AG08396 (cell line): Measurements from ENCODE around the gene KLHL26.
A peak's percentile ranks its signal among the peaks of the same experiment; 100 is the strongest.

Experiments
- DNase-seq: peaks from one replicate; pipeline ENCODE4 v3.0.0; 2012; ENCODE audit warnings: low spot score, mixed read lengths

Gene KLHL26

DNA sequence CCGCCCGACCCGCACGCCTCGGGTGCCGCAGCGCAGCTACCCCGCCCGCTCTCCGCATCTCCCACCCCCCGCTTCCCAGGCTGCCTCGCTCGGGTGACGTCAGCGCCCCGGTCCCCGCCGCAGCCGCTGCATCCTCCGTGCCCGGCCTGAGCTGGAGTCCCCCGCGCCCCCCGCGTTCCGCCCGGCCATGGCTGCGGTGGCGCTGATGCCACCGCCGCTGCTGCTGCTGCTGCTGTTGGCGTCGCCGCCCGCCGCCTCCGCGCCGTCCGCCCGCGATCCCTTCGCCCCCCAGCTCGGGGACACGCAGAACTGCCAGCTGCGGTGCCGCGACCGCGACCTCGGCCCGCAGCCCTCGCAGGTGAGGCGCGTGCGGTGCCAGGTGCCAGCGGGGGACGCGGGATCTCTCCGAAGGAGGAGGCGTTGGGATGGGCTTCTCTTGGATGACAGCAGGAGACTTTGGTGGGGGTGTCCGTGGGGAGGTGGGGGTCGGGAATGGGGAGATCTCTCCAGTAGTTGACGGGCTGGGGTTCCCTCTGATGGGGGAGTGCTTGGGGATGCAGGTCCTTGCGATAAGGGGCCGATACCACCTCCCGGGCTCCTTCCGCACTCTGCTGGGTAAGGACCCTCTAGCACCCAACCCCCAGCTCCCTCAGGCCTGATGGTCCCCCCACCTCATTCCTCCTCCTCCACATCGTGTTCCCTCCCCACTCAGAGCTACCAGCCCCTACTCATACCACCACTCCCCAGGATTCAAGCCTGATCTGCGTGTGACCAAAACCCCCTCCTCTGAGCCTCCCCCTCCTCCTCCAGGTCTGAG, 23.8 kb upstream of the KLHL26 start, which contains the start of gene TMEM59L:
Gene TMEM59L (plus strand): TSS at position 99 of the 817 bp plus-strand sequence. CDS start 89 bp downstream, at position 188.
- DNase-seq, result peak; percentile 67

DNA sequence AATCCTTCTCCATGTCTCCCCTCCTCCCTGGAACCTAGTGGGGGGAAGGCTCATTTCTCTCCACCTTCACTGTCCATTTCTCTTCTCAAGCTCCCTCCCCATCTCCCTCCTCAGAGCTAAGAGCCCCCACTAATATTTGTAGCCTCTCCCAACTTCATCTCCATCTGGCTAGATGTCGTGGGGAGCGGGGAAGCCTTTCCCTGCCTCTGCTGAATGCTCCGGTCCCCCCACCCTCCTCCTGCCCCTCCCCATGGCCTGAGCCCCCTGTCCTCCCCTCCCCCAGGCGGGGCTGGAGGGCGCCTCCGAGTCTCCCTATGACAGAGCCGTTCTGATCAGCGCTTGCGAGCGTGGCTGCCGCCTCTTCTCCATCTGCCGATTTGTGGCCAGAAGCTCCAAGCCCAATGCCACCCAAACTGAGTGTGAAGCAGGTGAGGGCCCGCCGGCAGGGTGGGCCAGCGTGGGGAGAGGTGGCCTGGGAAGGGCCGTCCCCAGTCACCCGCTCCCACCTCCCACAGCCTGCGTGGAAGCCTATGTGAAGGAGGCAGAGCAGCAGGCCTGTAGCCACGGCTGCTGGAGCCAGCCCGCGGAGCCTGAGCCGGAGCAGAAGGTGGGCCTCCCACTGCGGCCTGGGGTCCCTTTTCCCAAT, 23.1 kb upstream of the KLHL26 start:
- no peak for DNase-seq

GRCh38 chr19:18616023-18616422, 20.8 kb upstream of the KLHL26 start:
- DNase-seq, result no peak

DNA sequence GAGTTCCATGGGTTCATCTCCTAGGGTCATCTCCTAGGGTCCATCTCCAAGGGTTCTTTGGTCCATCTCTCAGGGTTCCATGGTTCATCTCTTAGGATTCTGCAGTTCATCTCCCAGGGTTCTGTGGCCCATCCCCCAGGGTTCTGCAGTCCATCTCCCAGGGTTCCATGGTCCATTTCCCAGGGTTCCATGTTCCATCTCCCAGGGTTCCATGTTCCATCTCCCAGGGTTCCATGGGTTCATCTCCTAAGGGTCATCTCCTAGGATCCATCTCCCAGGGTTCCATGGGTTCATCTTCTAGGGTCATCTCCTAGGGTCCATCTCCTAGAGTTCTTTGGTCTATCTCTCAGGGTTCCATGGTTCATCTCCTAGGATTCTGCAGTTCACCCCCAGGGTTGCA, 19.3 kb upstream of the KLHL26 start:
- DNase-seq, result no peak

DNA sequence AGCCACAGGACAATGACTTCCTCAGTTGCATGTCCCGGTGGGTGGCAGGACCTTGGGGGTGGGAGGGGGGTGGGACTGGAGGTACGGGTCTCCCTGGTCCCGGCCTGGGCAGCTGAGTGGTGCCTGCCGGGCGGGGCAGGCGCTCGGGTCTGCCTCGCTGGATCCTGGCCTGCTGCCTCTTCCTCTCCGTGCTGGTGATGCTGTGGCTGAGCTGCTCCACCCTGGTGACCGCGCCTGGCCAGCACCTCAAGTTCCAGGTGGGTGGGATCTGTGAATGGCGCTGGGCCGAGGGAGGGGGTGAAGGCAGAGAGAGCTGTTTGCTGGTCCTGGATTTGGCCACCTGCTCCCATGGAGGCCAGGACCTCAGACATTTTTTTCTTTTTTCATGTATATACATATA, 18.6 kb upstream of the KLHL26 start:
- DNase-seq, result no peak

DNA sequence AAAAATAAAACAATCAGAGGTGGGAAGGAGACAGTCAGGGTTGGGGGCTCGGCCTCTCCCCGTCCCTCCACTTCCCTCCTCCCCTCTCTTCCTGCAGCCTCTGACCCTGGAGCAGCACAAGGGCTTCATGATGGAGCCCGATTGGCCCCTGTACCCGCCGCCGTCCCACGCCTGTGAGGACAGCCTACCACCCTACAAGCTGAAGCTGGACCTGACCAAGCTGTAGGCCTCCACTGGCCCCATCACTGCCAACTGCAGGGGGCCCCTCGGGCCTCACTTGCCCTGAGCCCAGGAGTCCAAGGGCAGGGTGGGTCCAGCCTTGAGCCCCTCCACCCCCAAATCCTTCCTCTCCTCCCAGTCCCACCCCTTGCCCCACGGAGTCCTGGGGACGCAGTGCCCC, 16.5 kb upstream of the KLHL26 start:
- DNase-seq, result no peak

DNA sequence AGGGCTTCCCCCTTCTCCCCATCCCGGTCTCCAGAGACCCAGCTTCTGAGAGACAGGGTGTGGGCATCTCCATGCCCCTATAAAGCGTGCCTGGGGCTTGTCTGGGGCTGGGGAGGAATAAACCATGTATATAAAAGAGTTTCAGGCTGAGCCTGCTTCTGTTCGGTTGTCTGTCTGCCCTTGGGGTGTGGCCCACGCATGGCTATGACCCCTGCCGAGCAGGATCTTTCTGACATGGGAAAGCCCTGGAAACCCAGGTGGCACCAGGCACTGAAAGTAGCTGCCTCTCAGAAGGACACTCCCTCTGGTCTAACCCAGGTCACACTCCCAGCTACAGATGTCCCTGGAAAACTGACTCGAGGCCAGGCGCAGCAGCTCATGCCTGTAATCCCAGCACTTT, 15.9 kb upstream of the KLHL26 start:
- no peak for DNase-seq

DNA sequence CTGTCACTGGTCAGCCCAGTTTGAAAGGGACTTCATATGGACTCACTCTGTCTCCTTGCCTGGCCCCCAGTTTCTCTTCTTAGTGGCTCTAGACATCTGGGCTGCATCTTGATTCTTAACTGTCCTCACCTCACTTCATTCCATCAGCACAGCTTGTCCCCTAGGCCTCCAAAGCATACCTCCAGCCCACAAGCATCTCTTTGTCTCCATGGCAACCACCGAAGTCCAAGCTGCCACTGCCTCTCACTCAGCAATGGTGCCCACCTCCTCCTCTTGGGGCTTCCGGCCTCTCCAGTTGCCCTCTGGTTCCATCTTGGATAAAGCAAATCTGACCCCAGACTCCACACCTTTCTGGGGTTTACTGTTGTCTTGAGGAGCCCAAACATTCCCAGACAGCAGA, 9.9 kb upstream of the KLHL26 start:
- no peak for DNase-seq

DNA sequence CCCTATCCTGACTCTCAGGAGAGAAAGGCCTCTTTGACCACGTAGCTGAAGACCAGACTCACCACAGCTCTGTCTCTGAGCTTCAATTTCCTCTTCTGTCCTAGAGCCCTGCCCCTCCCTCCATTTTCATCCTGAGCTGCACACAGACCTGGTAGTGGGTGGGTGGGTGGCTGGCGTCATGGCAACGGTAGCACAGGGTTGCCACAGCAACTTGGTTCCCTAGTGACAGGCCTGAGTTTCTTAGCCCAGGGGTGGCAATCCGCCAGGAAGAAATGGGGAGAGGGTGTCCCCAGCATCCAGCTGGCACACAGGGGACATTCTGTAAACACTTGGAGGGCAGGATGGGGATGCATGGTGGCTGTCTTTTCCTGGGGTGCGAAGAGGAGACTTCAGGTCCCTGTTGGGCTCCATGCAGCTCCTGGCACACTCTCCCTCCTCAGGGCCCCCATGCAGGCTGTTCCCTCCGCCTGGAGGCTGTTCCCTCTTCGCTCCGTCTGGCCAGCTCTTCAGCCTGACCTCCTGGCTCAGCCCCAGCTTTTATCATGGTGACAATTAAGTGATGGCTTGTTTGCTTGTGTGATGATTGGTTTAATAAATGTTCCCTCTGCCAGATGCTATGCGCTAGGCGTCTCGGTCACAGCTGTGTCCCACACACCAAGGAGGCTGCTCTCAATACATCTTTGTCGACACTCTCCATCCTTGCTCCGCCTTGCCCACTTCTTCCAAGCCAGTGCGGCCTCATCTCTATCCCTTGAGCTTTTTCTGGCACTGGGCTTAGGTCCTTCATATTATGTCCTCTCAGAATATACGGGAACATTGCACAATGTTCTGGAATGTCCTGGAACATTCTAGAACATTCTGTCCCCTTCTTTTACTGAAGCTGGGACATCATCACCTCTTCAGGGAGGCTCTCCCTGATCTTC, 7.4 kb upstream of the KLHL26 start:
- no peak for DNase-seq

- DNase-seq, result no peak
These were observed 3.5 kb upstream of the KLHL26 start for GRCh38 chr19:18633321-18633720.

DNA sequence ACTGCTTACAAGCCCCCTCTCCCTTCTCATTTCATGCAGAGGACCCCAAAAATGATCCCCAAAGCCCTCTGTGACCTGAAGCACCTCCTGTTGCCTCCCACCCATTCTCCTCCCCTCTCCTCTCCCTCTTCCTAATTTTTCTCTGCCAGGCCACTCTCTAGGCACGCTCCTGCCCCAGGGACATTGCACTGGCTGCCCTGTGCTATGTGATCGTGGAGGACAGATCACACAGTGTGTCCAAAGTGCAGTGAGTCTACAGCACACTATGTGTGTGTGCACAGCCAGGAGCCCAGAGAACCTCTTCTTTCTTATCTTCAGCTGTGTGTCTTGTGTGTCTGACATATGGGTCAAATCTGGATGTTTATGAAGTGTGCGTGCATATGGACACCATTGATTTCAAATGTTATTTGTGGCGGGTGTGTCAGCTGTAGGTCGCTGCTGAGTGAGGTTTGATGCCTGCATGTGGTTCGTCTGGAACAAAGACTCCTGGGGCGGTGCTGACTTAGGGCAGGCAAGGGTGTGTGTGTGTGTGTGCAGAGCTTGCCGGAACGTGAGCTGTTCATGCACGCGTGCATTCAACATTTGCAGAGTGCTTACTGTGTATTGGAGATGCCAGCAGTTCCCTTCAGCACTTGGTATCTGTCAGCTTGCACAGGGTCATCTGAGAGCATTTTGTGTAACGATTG, 2.1 kb upstream of the KLHL26 start:
- DNase-seq, result no peak

- DNase-seq, result no peak
These were observed 1.0 kb upstream of the KLHL26 start for GRCh38 chr19:18635831-18636182.

DNA sequence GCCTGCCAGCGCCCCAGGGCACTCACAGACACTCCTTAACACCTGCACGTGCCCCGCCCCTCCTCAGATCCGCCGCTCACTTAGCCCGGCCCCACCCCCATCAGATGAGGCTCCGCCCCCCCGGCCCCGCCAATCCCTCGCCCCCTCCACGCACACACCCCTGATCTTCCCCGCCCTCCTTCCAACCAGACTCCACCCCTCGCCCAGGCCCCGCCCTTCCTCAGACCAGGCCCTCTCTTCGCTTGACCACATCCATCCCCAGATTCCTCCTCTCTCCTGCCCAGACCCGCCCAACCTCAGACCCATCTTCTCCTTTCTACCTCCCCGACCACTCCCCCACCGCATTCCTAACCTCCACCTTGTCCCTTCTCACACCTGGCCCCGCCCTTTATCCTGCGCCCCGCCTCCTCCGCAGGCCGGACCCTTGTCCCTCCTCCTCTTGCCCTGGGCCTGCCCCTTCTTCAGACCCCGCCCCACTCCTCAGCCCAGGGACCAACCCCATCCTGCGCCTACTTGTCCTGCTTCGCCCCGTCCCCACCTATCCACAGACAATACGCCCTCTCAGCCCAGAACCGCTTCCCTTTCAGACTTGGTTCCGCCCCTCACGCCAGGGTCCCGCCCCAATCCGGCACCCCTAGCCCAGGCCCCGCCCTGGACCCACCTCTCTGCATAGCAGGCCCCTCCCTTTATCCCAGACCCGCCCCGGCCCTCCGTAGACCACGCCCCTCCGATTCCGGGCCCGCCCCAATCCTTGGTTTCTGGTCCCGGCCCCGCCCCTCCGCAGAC, 452 bp upstream of the KLHL26 start:
- DNase-seq, result peak; percentile 99

DNA sequence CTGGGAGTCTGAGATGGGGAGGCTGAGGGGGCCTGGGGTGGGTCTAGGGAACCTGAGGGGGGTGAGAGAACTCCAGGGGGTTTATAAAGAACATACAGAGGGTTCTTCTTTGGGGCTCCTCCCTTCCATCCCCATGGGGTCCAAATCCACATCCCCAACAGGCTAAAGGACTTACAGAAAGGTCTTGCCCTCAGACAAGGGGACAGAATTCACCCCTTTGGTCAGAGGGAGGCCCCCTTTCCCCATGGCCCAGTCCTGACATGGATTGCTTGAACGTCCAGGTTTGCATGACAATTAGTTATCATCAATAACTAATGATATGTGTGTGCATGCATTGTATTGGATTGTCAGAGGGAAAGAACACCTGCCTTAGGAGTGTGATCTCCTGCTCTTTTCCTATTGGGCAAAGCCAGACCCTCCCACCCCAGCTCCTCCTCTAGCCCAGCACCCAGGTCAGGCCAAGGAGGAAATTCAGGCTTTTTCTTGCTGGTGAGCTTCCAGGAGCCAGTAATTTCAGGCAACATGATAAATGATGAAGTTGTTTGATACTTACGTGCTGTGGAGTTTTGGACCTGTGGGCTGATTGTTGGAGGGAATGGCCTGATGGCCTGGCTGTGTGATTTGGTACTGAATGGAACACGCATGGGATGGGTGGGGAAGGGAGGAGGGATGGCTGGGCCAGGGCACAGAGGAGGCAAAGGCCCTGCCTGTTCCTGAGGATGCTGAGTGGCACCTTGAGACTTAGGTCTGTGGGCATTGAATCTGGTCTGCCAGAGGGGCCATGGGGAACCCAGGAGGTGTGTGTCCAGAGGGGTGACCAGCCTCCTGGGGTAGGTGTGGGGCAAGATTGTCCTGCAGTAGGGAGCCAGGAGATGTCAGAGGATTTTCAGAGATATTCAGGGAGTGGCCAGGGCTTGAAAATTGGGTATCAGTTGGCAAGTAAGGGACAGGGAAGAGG, 1.1 kb downstream of the KLHL26 start:
- DNase-seq, result no peak

DNA sequence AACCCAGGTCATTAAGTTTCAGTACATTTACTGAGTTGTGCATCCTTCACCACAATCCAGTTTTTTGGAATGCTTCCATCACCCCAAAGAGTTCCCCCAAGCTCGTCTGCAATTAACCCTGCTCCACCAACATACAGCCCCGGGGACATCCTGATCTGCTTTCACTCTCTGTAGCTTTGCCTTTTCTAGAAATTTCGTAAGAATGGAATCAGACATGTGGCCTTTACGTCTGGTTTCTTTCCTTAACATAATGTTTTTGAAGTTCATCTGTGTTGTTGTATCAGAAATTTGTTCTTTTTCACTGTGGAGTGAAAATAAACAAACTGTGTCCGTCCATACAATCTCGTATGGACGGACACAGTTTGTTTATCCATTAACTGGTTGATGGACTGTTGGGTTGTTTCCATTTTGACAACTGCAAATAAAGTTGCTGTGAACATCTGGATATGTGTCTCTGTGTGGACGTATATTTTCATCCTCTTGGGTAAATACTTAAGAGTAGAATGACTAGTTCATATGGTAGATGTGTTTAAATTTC, 2.9 kb downstream of the KLHL26 start:
- DNase-seq, result no peak

DNA sequence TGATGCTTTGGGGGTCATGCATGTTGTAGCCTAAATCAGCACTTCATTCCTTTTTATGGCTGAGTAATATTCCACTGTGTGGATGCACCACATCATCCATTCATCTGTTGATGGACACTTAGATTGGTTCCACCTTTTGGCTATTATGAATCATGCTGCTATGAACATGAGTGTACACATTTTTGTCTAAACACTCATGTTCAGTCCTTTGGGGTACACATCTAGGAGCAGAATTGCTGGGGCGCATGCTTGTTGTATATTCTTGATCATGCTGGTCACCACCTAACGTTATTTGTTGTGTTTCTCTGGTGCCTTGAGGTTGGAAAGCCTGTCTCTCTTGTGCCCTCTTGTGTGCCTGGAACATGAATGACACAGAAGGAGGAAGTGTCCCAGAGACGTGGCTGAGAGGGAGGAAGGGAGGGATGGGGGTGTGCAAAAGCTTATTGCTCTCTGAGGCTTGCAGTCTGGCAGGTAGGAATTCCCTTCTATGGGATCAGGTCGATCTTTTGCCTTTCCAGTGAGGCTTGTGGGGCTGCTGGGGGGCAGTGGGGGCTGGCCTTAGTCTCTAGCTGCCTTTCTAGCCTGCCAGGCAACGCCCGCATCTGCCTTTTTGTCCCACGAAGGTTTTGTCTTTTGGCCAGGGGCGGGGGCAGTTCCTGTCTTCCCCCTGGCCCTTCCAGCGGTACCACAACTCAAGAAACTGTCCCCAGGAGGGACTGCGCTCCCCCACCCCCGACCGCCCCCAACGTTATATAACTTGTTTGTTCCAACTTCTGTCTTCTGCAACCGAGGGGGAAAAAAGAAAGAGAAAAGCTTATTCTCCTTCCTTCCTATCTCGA, 7.6 kb downstream of the KLHL26 start:
- DNase-seq, result no peak

GRCh38 chr19:18645035-18645511, 8.2 kb downstream of the KLHL26 start:
- DNase-seq, result no peak

DNA sequence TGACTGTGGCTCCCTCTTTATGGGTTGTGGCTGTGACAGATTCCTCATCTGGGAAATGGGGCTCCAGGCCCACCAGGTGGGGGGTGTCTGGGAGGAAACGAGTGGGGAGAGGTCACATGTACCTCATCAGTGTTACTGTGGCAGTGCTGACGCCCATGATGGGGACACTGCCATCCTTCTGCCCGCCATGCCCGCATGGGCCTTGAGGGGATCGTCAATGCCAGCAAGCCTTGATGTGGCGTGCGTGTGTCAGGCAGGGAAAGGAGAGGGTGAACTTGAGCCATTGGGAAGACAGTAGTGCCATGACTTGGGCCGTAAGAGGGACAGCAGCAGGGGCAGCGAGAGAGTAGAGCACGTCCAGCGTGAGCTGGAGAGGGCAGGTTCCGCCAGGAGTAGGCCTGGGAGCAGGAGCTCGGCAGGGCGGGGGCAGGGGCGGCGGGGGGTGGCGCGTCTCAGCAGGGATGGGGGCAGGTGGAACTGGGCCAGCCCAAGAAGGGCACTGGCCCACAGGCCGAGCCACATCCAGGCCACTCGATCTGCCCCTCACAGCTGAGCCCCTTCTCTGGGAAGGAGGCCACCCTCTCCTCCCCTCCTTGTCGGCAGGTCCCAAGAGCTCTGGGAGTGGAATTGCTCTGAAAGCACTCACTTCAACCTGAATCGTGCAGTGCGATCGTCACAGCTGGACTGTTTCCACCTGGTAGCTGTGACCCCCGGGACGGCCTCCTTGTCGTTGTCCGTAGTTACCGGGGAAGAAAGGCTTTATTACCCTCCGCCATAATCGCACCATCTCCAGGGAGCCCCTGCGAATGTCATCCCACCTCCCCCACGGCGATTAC, 9.9 kb downstream of the KLHL26 start:
- no peak for DNase-seq
